GM12872 (cell line): Measurements from ENCODE around the gene MRGPRG.

ENCODE experiments used
- CTCF ChIP-seq: IDR thresholded peaks from 3 replicates; pipeline ENCODE4 v1.5.1; 2011; ENCODE audit warnings: low read depth, mild to moderate bottlenecking, low read length, moderate library complexity; ENCODE audit not compliant: insufficient read depth

Gene MRGPRG

DNA sequence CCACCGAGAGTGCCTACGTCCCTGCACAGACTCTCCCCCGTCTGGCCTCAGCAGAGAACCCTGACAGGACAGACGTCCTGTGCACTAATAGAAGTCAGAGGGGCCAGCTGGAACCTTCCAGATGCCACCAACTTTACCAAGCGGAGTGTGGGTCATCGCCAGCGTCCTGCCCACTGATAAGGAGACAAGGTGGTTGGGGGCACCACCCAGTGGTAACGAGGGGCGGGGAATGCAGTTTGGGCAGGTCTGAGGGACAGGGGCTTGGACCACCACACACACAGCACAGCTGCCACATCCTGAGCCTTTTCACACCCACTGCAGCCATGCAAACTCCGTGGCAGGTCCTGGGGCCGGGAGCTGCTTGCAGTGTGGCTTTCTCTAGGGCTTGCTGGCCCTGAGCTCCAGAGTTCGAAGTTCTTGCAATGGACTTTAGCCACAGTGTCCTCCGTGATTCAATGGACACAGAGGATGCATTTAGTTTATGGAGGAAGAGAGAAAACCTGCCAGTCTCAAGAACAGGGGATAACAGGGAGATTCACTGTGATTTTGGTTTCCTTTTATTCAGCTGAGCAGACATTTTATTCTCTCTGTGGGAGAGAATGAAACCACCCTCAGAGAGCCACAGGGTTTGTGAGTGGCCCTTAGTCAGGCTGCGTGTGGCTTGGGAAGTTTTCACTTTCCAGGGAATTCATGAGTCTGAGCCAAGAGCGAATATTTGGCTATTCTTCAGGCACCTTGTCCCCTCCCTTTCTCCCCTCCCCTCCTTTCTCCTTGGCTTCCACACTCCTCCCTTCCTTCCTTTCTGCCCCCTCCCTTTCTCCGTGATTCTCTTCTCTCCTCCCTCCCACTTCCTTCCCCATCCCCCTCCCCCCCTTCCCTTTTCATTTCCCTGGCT is 13.1 kb downstream of the MRGPRG start:
- TF ChIP-seq CTCF, result no peak

DNA sequence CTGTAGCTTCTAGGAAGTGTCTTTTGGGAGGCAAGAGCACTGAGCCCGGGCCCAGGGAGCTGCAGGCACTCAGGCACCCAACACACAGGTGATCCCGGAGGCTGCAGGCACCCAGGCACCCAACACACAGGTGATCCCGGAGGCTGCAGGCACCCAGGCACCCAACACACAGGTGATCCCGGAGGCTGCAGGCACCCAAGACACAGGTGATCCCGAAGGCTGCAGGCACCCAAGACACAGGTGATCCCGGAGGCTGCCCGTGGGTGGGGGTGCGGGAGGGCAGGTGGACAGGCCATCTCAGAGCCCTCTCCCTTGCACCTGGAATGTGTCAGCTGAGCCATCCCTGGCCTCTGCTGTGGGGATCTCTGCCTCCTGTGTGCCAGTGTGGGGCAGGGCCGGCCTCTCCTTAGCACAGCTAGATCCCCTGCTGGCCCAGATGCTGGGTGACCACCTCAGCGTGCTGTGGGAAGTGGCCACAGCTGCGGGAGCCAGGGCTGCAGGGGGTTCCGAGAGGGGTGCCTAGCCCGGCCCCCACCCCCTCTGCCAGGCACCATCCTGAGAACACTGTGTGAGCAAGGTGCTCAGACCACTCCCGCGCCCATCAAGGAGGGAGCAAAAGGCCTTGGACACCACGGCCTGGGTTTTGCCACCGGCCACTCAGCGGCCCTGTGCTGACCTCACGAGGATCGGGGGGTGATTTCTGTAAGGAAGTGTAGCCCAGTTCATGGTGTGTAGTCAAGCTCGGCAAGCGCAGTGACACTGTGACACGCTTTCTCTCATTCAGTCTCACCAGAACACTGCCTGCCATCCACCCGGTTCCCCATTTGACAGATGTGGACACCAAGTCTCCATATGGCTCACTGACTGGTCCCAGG is 14.2 kb downstream of the MRGPRG start:
- TF ChIP-seq CTCF, result no peak

GRCh38 chr11:3203221-3204043 is 15.2 kb downstream of the MRGPRG start:
- no peak for TF ChIP-seq CTCF

- no peak for TF ChIP-seq CTCF
Measured at GRCh38 chr11:3202759-3203158, 15.9 kb downstream of the MRGPRG start.

DNA sequence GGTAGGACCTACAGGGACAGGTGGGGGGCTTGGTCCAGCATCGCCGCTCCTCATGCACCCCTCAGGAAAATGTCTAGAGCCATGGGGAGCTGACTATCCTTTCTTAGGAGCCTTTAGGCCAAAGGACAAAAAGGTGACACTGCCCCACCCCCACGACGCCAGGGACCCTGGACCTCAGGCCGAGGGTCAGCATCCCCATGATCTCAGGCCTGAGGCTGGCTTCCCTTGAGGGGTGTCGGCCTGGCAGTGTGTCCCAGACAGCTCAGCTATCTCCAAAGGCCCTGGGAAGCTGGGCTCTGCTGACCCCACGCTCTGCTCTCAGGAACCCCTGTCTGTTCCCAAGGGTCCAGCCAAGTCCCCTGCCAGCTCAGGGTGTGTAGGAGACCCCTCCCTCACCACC is 16.3 kb downstream of the MRGPRG start:
- TF ChIP-seq CTCF, result no peak

DNA sequence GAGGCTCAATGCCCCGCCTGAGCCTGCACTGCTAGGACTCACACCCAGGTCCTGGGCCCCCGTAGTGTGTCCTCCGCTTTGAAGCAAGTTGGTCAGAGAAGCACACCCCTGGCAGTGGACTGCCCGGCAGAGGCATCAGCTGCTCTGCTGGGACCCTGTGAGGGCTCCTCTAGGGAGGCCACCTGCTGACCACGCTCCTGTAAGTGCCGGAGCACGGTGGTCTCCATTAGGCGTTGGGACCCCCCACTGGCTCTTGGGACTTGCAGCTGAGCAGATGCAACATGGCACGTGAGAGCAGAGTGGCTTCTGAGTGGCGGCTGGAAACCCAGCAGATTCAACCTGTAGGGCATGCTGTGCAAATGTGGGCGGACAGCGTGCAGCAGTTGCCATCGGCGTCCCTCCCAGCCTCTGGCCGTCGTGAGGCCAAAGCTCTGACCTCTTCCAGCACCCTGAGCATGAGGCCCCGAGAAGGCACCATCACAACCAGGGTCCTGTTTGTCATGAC is 16.9 kb downstream of the MRGPRG start:
- no peak for TF ChIP-seq CTCF

- TF ChIP-seq CTCF, result no peak
Measured at GRCh38 chr11:3201112-3201581, 17.5 kb downstream of the MRGPRG start.
